Activated naive CD4-positive, alpha-beta T cell treated with anti-CD3 and anti-CD28 coated beads, Interleukin-2, amount 50 U/mL, for 16 hours (primary cell): ENCODE results near the gene GBF1.

Experiments
- DNase-seq: peaks from one replicate; pipeline ENCODE4 v3.0.0-alpha.2; 2020

The GBF1 gene

DNA sequence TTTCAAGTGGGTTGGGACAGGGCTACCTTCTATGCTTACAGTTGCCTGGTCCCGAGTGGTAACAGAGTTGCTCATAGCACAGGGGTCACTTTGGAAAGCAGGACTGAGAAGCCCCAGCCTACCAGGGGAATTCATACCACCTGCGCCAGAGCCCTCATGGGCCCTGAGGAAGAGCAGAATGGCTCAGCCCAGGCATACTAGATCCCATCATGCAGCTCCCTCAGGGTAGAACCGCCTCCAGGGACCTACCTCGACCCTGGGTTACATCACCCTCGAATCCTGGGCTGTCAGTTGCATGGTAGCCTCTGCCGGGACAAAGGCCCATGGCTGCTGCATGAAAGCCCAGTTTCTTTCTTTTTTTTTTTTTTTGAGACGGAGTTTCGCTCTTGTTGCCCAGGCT lies 184.1 kb downstream of the GBF1 start:
- no peak for DNase-seq

DNA sequence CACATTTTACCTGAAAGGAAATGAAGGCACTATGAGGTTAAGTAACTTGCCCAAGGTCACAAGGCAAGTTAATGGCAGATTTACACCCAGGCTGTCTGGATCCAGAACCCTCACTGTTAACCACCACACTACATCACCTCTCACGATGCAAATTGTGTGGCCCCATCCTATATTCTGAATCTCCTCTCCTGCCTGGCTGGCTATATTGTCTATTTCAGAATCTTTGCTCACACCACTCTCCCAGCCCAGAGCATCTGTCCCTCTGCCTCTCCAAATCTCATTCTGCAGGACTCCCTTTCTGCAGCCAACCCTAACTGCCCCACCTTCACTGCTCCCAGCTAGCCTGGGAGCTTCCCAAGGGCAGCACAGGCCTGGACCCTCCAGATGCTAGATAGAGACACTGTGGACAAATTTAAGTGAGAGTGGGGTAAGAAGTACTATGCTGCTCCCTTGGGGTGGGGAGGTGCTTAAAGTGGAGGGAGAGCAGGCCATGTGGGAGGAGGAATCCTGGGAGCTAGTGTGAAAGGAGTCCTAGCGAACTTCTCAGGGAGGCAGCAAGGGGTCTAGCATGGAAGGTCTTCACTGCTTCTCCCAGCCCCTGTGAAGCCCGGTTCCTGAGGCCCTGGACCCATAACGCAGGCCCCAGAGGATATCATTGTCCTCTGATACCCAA lies 186.3 kb downstream of the GBF1 start:
- no peak for DNase-seq
